Measurements from ENCODE around the gene TMC3. TPM values are rescaled to one million over a fixed set of nuclear protein-coding genes. Genes with fewer than 3 reads are reported as not detected.

TMC3 gene
- total and polyA plus RNA-seq, 9 of the 15 experiments (the other 6 are each of a cell fraction or from before 2014, with no cell fraction given): 0.01 to 0.14 TPM; not detected in 7

DNA sequence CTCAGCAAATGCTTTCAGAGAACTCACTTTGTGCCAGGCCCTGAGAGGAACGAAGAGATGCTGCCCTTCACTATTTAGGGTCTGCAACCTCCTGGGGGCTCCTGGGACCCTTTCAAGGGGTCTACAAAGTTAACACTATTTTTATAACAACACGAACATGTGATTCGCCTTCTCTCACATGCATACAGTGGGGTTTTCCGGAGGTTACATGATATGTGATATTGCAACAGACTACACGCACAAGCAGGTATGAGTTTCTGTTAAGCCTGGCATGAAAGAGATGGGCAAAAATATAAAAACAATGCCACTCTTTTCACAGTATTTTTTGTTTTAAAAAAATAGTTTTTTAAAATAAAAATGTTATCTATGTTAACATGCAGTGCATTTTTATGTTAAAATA is 60.3 kb downstream of the TMC3 start (continued):
- TF ChIP-seq, protein P1, sequence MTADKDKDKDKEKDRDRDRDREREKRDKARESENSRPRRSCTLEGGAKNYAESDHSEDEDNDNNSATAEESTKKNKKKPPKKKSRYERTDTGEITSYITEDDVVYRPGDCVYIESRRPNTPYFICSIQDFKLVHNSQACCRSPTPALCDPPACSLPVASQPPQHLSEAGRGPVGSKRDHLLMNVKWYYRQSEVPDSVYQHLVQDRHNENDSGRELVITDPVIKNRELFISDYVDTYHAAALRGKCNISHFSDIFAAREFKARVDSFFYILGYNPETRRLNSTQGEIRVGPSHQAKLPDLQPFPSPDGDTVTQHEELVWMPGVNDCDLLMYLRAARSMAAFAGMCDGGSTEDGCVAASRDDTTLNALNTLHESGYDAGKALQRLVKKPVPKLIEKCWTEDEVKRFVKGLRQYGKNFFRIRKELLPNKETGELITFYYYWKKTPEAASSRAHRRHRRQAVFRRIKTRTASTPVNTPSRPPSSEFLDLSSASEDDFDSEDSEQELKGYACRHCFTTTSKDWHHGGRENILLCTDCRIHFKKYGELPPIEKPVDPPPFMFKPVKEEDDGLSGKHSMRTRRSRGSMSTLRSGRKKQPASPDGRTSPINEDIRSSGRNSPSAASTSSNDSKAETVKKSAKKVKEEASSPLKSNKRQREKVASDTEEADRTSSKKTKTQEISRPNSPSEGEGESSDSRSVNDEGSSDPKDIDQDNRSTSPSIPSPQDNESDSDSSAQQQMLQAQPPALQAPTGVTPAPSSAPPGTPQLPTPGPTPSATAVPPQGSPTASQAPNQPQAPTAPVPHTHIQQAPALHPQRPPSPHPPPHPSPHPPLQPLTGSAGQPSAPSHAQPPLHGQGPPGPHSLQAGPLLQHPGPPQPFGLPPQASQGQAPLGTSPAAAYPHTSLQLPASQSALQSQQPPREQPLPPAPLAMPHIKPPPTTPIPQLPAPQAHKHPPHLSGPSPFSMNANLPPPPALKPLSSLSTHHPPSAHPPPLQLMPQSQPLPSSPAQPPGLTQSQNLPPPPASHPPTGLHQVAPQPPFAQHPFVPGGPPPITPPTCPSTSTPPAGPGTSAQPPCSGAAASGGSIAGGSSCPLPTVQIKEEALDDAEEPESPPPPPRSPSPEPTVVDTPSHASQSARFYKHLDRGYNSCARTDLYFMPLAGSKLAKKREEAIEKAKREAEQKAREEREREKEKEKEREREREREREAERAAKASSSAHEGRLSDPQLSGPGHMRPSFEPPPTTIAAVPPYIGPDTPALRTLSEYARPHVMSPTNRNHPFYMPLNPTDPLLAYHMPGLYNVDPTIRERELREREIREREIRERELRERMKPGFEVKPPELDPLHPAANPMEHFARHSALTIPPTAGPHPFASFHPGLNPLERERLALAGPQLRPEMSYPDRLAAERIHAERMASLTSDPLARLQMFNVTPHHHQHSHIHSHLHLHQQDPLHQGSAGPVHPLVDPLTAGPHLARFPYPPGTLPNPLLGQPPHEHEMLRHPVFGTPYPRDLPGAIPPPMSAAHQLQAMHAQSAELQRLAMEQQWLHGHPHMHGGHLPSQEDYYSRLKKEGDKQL (CRISPR knock-in tag; IDR thresholded peaks at IDR 0.05; ENCODE audit: borderline replicate concordance): no peak
- TF ChIP-seq NFE2L1 (tag; IDR thresholded peaks at IDR 0.05; ENCODE audit: borderline replicate concordance, low read depth) (no peak), DIDO1 (tag; IDR thresholded peaks at IDR 0.05; ENCODE audit: low read depth) (no peak), RFX5 (IDR thresholded peaks at IDR 0.05; ENCODE audit: low read depth, low read length) (no peak), ZNF589 (CRISPR knock-in tag; IDR thresholded peaks at IDR 0.05; ENCODE audit: low read depth) (no peak), ZNF561 (CRISPR knock-in tag; conservative IDR thresholded peaks at IDR 0.05) (no peak)
- TF ChIP-seq, protein P2, sequence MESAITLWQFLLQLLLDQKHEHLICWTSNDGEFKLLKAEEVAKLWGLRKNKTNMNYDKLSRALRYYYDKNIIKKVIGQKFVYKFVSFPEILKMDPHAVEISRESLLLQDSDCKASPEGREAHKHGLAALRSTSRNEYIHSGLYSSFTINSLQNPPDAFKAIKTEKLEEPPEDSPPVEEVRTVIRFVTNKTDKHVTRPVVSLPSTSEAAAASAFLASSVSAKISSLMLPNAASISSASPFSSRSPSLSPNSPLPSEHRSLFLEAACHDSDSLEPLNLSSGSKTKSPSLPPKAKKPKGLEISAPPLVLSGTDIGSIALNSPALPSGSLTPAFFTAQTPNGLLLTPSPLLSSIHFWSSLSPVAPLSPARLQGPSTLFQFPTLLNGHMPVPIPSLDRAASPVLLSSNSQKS (CRISPR knock-in tag; IDR thresholded peaks at IDR 0.05): no peak
